ENCODE measurements around the gene BRD3.

The BRD3 gene

GRCh38 chr9:134053941-134054761, 13.7 kb downstream of the BRD3 start:
- DNase-seq, result no peak

- no peak for DNase-seq
These were observed 14.4 kb downstream of the BRD3 start for GRCh38 chr9:134053401-134053871.

- DNase-seq, result no peak
These were observed 14.9 kb downstream of the BRD3 start for GRCh38 chr9:134052941-134053340.

- no peak for DNase-seq
These were observed 15.3 kb downstream of the BRD3 start for GRCh38 chr9:134052491-134052890.

- no peak for DNase-seq
These were observed 16.5 kb downstream of the BRD3 start for GRCh38 chr9:134051319-134051718.

GRCh38 chr9:134050726-134051125, 17.1 kb downstream of the BRD3 start:
- DNase-seq, result no peak

- DNase-seq, result no peak
These were observed 17.8 kb downstream of the BRD3 start for GRCh38 chr9:134049772-134050588.

GRCh38 chr9:134049236-134049635, 18.6 kb downstream of the BRD3 start:
- no peak for DNase-seq

GRCh38 chr9:134048582-134048968, 19.3 kb downstream of the BRD3 start:
- DNase-seq, result no peak

- no peak for DNase-seq
These were observed 19.8 kb downstream of the BRD3 start for GRCh38 chr9:134047868-134048581.

- no peak for DNase-seq
These were observed 20.7 kb downstream of the BRD3 start for GRCh38 chr9:134046894-134047681.

- DNase-seq, result no peak
These were observed 21.8 kb downstream of the BRD3 start for GRCh38 chr9:134045841-134046544.

GRCh38 chr9:134044944-134045343, 22.9 kb downstream of the BRD3 start:
- DNase-seq, result no peak

GRCh38 chr9:134043531-134043988, 24.3 kb downstream of the BRD3 start:
- DNase-seq, result no peak

GRCh38 chr9:134041649-134041962, 26.2 kb downstream of the BRD3 start:
- no peak for DNase-seq

GRCh38 chr9:134040781-134041648, 26.8 kb downstream of the BRD3 start:
- no peak for DNase-seq

GRCh38 chr9:134040176-134040565, 27.7 kb downstream of the BRD3 start:
- DNase-seq, result no peak

GRCh38 chr9:134039386-134040175, 28.2 kb downstream of the BRD3 start:
- DNase-seq, result no peak

- no peak for DNase-seq
These were observed 30.2 kb downstream of the BRD3 start for GRCh38 chr9:134037641-134038040.

GRCh38 chr9:134036130-134036529, 31.7 kb downstream of the BRD3 start:
- DNase-seq, result no peak
